M059J (cell line): ENCODE data around the gene CFAP46. TPM values are rescaled to one million over a fixed set of nuclear protein-coding genes. Genes with fewer than 3 reads are reported as not detected.

ENCODE experiments used
- DNase-seq: peaks from one replicate; pipeline ENCODE4 v3.0.0-alpha.2; 2012; ENCODE audit warnings: low read depth
- total RNA-seq: library from RNA; depleted of rRNA; stranded (reverse); fragments of >200 nt; shearing (Covaris generic); gene quantifications from 2 replicates; pipeline ENCODE4 v1.2.3, GENCODE V29; 2014

Gene CFAP46
- total RNA-seq, 1 experiment from 2014 or later = not detected

DNA sequence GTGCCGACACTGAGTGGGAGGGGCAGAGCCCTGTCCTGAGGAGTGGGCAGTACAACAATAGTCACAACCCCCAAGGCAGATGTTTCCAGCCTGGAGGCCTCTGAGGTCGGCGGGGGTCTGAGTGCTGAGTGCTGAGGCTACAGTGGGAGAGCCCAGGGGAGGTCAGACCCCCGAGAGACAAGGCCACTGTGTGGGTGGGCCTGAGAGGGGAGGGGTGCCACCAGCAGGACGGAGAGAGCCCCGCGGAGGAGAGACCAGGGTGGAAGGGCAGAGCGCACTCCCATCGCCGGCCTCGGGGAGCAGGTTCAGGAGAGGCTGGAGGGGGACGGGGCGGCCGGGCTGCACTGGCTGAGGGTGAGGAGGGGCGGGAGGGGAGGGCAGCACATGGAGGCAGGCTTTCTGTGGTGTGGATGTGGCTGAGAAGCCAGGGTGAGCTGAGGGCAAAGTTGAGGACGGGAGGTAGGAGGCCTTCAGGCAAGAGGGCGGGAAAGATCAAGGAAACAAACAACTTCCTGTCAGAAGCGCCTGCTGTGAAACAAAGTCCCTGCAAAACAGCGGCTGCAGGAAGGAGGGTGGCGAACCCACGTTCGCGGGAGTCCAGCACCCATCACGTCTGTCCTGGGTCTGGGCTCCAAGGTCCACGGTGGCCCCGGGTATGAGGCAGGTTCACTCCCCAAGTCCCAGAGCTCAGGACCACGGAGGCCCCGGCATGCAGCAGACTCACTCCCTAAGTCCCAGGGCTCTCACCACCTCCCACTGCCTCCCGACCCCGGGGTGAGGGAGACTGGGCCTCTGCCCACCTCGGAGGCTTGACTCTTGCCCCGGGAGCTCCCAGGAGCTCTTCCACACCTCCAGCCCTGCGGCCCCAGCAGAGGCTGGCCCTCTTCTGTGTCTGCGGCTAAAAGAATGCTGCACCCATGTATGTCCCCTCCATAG is 79.6 kb downstream of the CFAP46 start:
- DNase-seq = no peak

DNA sequence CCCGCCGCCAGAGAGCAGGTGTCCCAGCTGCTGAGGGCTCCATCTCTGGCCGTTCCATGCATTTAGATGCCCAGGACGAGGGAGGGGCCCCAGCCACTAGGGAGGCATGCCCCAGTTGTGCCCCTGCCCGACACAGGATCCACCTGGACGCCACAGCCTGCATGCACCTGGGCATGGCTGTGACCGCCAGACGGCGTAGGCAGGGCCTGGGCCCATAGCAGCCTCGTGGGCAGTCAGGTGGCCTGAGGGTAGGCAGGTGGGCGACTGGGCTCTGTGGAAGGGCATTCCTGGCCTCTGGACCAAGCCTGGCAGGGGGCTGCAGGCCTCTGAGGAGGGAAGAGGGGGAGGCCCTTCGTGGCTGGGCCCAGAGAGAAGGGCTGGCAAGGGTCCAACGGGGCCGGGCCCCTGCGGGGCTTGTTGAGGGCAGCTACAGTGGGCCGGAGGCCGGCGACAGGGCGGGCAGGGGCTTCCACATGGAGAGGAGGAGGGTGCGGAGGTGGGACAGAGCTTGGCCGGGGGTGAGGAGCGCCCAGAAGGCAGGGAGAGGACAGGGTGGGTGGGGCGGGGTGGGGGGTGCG is 80.4 kb downstream of the CFAP46 start:
- no peak for DNase-seq

DNA sequence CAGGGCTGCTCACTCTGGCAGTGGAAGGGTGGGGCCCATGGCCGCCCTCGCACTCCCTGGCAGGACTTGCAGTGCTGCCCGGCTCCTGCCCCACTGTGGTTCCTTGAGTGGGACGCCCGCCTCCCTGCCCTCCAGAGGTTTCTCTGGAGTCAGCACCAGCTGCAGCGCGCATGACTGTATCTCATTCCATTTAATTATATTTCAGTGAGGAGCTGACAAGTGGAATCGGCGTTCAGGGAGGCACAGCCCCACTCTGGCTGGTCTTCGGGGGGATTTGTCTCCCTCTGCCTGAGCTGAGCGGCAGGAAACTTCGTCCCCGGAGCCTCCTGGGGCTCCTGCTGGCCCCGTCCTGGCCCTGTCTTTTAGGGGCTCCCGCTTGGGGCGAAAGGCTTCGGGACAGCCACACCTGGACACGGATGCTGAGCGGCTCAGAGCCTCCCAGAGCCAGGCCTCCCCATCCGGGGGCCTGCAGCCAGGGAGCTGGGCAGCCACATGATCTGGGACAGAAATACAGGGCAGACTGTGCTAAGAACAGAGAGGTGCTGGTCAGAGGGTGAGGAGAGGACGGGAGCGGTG is 81.2 kb downstream of the CFAP46 start:
- no peak for DNase-seq

DNA sequence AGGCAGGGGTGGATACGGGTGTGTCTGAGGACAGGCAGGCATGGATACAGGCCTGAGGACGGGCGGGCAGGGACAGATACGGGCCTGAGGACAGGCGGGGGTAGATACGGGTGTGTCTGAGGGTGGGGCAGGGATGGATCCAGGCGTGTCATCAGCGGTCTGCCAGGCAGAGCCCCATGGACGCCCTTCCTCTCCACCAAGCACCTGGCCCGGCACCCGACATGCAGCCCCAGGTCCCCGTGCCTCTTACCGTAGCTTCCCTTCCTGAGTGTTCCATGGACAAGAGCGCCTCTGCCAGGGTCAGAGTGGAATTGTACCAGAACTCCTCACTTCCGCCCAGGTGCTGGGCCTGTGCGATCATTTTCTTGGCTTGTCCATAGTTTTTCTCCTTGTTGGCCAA is 81.8 kb downstream of the CFAP46 start:
- no peak for DNase-seq

DNA sequence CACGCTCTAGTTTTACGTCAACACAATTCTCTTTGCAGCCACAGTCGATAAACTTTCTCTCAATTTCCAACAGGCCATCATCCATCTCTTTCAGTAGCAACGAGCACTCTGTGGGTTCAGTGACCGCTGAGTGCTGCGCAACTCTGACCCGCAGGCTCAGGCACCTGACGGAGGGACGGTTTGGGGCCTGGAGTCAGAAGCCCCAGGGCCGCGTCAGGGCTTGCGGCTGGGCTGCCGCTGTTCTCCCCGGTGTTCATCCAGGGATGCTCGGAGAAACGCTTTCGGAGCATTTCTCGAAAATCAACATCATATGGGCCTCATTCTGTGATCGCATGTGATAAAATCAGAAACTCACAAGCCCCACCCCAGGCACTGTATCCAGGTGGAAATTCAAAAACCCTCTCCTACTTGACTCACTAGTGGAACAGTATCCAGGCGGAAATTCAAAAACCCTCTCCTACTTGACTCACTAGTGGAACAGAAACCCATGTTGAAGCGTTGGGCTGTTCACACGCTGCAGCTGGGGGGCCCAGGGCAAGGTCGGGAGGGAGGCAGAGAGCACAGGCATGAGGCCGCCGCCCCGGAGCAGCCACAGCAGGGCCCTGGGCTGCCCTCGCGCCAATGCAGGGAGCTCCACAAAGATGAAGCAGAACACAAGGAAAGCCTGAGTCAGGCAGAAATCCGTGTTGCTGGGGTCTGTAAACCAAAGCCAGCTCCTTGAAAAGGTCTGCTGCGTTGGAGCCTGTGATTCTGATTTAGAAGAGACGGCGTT is 83.1 kb downstream of the CFAP46 start:
- DNase-seq = no peak

DNA sequence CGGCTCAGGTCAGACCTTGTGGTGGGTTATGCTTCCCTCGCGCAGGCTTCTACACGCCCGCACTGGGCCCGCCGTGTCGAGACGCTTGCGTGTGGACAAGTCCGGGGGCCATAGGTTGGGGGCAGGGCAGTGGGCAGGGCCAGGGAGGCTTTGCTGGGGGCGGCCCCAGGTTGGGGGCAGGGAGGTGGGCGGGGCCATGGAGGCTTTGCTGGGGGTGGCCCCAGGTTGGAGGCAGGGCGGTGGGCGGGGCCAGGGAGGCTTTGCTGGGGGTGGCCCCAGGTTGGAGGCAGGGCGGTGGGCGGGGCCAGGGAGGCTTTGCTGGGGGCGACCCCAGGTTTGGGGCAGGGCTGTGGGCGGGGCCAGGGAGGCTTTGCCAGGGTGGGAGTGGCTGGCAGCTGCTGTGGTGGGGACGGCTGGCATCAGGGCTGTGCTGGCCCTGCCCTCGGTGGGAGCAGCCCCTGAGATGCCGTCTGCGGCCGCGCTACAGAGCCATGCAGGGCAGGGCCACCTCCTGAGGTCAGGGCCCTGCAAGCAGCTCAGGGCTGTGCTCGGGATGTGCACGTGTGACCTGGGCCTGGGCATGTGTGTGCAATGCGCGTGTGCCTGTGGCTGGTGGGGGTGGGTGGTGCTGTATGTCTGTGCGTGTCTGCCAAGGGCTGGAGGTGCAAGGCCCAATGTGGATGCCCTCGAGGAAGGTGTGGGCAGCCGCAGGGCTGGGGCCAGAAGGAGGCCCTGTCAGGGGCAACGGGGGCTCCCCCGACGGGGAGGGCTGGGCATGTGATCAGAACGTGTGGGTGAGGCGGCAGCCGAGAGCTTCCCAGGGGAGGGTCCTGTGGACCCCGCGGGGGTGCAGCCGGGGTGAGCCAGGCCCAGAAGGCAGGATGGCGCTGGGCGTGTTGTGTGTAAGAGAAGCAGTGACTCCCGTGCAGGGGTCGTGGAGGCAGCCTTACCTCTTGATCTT is 84.0 kb downstream of the CFAP46 start:
- no peak for DNase-seq

DNA sequence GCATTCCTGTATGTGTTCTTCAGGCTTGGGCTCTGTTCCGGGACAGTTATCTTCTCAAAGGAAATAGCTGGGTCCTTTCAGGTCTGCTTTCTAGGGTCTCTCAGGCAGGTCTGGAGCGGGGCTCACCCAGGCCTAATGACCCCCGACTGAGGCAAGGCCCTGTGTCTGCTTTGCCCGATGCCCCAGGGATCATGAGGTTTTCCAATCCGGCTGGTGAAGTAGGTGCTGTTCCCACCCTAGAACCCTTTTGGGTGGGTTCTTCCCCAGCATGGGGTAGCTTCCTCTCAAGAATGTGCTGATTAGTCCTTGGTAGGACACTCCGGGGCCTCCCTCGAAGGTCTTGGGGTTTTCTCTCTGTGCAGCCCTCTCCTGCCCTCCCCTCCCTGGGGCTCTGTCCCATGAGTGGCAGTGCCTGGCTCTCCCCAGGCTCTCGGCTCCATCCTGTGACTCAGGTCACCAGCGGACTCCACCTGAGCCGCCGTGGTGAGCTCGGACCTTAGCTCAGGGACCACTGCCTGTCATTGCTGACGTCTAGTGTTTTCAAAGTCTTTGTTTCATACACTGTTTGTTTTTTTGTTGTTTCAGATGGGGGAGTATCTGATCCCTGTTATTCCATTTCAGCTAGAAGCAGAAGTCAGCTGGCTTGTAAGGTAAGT is 85.4 kb downstream of the CFAP46 start:
- no peak for DNase-seq

DNA sequence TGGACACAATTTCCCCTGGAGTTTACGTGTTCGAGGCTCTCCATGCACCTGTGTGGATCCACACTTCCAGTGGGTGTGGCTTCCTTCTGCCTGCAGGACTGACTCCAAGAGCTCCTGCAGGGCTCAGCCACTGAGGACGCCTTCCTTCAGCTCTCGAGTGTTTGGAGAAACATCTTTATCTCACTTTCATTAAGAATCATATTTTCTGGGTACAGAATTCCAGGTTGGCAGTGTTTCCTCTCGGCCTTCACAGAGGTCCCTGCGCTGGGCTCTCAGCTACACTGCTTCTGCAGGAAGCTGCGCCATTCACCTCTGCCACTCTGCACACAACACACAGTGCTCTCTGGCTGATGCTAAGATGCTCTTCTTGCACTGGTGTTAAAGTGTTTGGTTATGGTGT is 86.5 kb downstream of the CFAP46 start:
- no peak for DNase-seq

DNA sequence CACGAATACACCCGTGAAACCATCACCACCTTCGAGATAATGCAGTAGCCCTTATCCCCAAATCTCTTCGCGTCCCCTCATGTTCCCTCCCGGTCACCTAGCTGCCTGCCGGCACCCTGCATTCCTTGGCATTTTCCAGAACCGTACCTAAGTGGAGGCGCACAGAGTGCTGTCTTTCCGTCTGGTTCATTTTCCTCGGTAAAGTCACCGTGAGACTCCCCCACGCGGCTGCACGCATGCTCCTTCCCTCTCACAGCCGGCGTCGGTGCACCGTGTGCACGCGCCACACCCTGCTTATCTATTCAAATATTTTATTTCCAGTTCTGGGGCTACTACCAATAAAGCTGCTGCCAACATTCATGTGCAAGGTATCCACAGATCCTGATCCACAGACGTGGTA is 90.9 kb downstream of the CFAP46 start:
- no peak for DNase-seq

DNA sequence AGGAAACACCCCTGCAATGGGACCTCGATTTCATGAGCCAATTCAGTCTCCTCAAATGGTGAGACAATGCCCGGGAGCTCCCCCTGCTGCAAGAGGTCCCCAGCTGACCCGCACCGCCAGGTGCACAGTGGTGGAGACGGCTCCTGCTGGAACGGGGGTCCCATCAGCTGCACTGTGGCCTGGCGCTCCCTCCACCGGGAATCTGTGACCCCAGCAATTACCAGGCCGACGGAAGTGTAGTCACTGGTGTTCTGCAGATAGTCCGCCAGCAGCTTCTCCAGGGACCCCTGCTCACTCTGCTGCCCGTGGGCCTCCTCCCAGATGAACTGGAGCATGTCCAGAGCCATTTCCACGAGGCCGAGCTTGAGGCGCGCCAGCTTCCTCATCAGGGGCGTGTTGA is 91.5 kb downstream of the CFAP46 start:
- no peak for DNase-seq

DNA sequence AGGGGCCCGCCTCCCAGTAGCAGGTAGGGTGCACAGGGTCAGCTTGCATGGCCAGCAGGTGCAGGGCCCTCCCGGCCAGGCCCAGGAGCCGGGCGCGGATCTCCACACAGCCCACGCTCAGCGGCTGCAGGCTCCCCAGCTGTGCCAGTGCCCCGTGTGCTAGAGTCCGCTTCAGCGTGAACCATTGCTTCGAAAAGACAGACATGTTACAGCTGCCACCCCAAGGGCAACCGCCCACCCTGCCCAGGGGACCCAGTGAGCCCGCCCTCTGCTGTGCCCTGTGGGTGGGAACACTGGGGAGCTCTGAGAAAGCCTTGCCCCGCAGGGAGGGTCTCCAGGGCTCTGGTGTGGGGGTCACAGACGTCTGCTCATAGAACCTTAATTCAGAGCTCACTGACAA is 92.1 kb downstream of the CFAP46 start:
- DNase-seq = no peak

DNA sequence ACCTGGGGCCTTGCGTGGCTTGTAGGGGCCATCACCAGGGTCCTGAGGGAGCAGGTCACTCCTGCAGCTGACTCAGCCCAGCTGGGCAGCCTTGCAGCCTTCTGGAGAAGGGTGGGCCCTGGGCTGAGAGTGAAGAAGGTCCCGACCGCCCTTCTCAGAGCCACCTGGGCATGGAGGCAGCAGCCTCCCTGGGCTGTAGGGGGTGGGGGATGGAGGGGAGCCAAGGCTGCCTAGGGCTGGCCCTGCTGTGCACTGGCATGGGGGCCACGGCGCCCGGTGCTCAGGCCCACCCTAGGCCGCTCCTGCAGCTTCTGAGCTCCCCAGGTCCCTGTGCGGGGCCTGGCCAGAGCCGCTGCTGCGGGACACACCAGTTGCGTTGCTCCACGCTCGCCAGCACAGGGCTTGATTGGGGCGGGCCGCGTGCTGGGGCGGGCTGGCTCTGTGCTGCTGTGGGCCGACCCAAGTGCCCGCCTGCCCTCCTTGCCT is 92.8 kb downstream of the CFAP46 start:
- DNase-seq = no peak

DNA sequence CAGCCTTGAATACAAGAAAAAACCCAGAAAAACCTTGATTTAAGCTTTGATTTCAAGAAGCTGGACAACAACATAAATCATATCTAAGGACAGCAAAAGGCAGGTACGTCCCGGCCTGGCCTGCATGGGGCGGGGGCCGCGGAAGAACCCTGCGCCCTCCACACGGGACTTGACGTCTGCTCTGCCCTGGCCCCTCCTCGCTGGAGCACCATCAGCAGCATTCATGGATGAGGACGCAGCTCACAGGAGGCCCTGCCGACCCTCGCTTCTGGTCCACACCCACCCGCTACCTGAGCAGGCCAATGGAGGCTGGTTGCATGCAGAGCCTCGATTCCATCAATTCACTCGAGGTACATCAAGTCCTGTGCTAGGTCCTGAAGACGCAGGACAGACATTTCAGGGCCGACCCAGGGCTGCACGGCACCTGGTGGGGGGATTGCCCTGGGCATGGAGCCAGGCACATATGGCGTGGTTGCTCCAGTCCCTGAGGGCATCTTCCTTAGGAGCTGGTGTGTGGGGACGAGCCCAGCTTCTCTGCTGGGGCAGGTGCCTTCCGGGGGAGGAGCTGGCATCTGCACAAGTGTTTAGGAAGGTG is 93.3 kb downstream of the CFAP46 start:
- no peak for DNase-seq

DNA sequence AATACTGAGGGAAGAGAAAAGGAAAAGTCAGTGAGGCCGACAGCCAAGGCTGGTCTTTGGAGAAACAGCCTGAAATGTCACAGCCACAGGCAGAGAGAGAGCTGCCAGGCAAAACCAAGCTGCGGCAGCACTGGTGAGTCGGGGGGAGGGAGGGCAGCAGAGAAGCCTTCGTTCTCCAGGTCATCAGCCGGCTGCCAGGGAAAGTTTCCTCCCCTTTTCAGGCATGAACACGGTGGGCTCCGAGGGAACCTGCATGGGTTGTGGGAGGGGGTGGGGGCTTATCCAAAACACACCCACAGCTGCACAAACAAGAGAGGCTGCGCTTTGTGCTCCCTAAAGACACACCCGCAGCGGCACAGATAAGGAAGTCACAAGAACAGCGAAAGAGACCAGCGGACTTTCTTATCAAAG is 94.1 kb downstream of the CFAP46 start:
- no peak for DNase-seq

DNA sequence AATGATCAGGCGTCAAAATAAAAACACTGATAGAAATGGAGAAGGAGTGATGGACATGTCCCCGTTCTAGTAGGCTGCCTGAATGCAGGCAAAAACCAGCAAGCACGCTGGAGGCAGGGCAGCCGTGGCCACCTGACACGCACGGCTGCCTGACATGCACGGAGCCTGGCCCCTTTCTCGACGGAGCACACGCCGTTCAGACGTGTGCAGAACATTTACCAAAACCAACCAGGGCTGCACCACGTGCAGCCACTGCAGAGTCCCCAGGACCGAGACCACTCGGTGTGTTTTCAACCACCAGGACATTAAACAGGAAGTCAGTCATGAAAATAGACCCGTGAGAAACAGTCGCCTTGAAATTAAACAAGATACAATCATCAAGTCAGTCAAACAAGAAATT is 94.5 kb downstream of the CFAP46 start:
- DNase-seq = no peak

DNA sequence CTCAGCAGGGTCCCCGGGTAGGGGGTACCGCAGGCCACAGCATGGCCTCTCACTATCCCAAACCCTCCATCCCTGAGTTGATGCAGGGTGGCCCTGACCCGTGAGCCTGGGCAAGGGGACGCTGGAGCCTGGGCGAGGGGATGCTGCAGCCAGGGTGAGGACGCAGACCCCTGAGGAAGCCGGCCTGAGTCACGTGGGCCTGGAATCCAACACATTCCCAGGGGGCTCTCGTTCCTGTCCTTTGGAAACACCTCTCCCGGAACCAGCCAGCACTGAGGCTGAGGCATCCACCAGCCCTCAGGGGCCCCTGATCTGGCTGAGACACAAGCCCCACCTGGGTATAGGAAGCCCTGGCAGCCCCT is 95.0 kb downstream of the CFAP46 start:
- DNase-seq = no peak

DNA sequence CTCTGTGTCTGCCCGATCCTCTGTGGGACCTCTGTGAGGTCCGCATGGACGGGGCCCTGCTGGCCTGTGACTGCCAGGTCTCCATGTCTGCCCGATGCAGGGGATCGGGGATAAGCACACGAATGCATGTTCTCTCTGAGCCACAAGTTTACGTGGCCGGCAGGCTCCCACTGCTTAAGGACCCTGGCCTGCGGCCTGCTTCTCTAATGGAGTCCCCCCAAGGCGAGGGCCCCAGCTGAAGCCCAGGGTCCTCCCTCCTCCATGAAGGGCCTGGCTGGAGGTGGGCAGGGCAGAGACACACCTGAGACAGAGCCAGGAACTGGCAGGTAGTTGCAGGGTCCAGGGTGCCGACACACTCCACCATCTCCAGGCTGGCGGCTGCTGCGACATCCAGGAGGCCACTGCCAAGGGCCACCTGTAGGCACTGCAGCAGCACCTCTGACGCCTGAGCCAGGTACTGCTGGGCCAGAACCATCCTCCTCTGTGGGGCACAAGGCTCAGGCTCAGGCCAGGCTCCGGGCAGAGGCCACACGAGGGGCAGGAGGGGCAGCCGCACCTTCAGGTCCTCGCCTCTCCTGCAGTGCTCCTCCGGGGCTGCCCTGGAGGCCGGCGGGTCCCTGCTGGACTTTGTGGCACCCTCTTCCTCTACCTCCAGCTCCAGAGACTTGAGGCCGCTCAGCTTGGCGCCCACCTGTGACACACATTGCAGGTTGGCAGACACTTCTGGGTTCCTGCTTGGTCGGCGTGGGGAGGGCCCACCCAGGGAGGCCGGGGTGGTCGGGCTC is 95.5 kb downstream of the CFAP46 start:
- no peak for DNase-seq

DNA sequence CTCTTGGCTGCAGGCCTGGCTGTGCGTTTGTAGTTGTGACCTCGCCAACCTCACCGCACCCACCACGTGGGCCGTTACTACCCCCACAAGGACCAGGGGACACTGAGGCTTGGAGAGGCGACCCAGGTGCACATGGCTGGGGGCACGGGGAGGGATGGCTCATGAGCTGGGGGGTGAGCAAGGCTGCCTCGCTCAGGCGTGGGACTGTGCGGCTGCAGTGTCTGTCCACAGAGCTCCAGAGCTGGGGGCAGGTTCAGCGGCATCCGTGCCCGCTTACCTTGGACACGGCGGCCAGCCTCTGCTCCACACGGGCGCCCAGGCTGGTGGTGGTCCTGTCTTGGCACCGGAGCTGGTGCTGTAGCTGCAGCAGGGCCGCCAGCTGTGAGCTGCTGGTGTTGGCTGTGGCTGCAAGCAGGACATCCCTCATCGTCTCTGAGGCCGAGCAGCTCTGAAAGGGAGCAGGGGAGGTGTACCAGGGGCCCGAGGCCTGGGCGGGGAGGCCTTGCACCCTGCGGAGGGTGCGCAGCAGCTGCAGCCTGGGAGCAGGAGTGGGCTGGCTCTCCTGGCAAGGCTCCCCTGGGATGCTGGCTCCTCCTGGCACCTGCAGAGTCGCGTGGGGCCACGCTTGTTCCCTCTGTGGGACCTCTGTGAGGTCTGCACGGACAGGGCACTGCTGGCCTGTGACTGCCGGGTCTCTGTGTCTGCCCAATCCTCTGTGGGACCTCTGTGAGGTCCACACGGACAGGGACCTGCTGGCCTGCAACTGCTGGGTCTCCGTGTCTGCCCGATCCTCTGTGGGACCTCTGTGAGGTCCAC is 96.4 kb downstream of the CFAP46 start:
- DNase-seq = no peak
